Measurements from ENCODE around the gene GALNS.
"Not testable (repeated sequence)": the region's sequence is repeated elsewhere in the genome, so short reads cannot be mapped to it uniquely, and the experiment has no call there.

Gene GALNS

GRCh38 chr16:88780142-88781062, 76.3 kb downstream of the GALNS start:
- peak in 1 of 2 donors; percentile 33 for DNase-seq

GRCh38 chr16:88779406-88780141, 77.2 kb downstream of the GALNS start:
- no peak for DNase-seq

DNA sequence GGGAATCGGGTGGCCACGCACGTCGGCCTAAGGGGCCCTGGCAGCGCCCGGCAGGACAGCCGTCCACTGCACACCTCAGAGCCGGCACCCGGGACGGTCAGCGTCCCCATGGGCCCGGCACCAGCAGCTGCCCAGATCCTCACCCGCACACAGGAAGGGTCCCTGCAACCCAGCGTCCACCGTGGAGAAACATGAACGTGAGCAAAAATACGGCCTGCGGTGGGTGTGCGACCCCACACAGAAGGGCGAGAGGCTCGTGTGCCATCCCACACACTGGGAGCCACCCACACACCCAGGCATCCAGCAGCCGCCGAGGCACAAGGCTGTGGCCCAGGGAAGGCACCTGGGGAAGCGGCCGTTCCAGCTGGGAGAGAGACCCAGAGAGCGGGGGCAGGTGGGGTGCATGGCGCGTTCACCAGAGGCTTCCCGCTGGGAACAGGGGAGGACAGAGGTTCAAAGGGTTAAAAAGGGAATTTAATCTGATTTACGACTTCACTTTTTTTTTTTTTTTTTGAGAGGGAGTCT, 78.1 kb downstream of the GALNS start:
- DNase-seq, result no peak

DNA sequence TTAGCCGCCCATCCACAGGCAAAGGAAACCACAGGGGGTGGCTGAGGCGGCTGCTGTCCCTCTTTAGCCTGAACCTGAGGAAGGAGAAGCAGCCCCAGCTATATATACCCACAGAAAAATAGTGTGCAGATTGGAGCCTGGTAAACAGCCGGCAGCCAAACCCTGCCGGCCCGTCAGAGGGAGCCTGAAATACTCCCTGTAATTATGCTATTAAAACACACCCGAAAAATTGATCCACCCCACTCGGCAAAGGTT, 78.5 kb downstream of the GALNS start:
- DNase-seq, result no peak

DNA sequence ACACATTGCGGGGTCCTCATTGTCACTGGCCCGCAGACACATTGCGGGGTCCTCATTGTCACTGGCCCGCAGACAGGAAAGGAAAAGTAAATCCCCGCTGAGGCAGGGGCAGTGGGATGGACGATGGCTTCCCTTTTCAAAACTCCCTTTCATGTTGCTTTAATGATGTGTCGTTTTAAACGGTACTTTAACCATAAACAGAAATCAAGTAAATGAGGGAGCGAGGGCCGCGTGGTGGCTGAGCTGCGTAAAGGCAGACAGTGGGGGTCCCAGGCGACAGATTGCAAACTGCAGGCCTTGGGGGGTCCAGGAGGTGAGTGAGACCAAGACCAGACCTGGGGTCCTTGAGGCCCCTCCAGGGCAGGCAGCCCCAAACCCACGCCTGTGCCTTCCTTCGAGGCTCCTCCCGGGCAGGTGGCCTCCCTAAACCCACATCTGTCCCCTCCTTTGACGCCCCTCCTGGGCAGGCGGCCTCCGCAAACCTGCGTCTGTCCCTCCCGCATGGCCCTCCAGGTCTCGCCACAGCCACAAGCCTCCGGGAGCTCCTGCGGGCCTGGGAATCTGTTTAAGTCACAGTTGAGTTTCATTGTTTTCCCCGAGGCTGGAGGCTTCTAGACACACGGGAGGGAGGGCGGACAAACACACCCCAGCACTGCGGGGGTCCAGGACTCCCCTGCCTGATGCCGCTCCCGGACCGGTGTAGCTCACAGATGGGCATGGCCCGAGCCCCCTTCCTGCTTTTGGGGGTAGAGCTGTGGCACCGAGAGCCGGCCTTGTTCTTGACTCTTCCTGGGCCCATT, 79.1 kb downstream of the GALNS start:
- no peak for DNase-seq

DNA sequence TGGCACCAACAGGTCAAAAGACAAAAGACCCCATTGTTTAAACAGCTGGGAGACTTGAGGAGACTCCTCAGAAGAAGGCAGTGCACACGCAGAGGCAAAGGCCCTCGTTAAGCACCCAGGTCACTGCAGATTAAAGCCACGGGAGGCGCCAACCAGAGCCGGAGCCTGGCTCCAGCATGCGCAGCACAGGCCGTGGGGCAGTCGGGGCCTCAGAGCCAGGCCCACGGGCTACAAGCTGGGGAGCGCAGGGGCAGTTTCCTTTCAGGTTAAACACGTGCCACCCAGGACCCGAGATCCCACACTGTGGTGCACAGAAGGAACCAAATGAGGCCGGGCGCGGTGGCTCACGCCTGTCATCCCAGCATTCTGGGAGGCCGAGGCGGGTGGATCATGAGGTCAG, 80.9 kb downstream of the GALNS start:
- no peak for DNase-seq

- no peak for DNase-seq
Observed at GRCh38 chr16:88774544-88775393, 82.0 kb downstream of the GALNS start.

GRCh38 chr16:88773812-88774291, 82.9 kb downstream of the GALNS start:
- peak; percentile 83 to 94 for DNase-seq

DNA sequence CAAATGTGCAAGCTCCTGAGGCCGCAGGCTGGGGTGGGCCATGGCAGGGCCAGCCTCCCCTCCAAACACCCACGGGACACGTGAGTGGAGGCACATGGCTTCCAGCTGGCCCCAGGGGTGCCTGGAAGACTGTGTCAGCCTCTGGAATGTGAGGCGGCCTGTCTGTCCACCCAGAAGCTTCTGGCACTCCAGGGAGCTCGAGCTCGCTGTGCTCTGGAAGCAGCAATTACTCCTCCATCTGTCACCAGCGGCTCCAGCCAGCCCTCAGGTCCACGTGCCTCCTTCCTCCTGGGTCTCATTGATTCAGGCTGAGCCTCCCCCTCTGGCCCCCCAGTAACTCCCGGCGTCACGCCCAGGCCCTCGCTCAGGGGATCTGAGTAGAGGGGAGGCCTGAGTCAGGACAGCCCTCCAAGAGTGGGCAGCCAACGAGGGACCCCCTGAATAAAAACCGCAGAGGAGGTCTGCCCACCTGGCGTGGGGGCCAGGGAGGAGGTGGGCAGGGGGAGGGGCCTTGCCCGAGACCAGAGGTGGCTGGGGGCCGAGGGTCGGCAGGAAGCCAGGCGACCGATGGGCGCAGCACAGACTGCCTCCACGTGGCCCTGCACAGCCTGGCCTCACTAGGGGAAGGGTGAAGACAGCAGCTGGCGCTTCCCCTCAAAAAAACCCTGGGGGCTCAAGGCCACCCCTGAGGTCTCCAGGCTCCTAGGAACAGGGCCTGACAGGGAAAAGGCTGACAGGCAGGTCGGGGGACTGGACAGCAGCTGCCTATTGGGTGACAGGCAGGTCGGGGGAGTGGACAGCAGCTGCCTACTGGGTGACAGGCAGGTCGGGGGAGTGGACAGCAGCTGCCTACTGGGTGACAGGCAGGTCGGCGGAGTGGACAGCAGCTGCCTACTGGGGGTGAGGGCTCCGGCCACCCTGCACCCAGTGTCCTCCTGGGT, 83.6 kb downstream of the GALNS start:
- DNase-seq, result peak in 1 of 2 donors; percentile 50

DNA sequence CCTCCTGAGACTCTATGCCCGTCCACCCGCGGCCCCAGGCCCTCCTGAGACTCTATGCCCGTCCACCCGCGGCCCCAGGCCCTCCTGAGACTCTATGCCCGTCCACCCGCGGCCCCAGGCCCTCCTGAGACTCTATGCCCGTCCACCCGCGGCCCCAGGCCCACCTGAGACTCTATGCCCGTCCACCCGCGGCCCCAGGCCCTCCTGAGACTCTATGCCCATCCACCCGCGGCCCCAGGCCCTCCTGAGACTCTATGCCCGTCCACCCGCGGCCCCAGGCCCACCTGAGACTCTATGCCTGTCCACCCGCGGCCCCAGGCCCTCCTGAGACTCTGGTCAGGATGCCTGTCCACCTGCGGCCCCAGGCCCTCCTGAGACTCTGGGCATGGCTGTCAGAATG, 85.0 kb downstream of the GALNS start:
- DNase-seq, result not testable (repeated sequence)

DNA sequence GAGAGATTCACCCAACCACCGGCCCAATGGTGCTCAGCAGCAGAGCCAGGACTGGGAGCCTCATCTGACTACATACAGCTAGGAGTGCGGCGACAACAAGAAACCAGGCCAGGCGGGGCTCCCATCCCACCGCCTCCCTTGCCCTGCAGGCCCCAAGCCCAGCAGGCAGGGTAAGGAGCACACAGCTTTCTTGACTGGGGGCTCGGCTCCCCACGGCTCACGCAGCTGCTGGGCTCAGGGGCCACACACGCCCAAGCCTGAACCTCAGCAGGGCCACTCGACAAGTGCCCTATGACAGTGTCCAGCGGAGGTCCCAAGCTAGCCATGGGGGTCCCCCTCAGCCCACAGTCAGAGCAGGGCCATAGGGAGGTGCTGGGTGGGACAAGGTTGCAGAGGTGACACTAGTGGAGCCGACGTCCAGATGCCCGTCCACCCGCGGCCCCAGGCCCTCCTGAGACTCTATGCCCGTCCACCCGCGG, 85.4 kb downstream of the GALNS start:
- no peak for DNase-seq

- DNase-seq, result peak; percentile 42 to 71
Observed at GRCh38 chr16:88770461-88771293, 86.1 kb downstream of the GALNS start.

DNA sequence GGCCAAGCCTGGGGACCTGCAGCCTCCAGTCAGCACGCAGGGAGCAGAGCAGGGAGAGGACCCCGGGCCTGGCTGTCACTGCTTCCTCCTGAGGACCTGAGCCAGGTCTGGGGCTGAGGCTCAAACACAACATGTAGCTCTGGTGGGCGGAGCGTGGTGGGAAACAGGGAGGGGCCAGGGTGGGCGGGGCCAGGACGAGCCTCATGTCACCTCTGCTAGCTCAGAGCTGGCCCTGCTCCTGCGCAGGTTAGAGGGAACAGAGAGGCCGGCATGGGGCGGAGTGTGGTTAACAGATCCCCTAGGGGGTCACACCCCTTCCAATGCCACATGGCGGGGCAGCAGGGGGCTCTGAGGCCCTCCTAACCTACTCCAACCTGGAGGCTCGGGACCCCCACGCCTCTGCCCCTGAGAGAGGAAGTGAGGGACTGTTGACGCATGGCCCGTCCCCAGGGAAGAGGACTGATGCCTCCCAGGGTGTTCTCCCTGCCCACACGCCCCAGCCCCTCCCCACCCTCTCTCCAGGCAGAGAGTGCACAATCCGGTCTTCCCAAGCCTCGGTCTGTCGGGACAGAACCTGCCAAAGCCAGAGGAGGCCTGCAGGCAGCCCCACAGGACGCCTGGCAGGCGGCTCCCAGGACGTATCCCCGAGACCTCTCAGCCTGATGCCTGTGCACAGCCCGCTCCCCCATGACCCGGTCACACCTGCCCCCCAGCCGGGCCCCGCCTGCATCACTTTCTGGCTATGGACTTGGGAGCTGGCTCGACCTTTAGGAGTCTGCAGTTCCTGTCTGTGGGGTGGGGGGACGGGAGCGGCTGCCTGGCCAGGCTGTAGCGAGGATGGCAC, 86.9 kb downstream of the GALNS start:
- DNase-seq, result no peak

GRCh38 chr16:88768071-88768783, 88.5 kb downstream of the GALNS start:
- DNase-seq, result no peak

DNA sequence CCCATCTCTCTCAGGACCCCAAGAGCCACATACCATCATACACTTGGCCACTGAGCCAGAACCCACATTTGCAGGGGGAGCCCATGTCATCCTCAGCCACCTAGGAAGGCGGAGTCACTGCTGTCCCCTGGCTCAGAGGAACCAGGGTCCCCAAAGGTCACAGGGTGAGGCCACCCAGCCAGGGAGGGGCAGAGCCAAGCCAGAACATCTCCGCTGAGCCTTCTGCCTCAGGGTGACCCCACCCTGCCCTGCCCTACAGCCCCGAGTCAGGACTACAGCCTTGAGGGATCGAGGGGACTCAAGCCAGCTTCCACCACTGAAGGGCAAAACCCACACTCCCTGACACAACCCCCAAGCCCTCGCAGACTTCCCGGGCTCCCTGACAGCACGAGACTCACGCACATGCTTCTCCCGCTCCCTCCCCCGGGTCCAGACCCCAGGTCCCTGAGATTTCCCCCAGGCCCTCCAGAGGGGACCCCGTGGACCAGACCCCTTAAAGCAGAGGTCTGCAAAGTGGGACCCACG, 89.1 kb downstream of the GALNS start:
- no peak for DNase-seq

DNA sequence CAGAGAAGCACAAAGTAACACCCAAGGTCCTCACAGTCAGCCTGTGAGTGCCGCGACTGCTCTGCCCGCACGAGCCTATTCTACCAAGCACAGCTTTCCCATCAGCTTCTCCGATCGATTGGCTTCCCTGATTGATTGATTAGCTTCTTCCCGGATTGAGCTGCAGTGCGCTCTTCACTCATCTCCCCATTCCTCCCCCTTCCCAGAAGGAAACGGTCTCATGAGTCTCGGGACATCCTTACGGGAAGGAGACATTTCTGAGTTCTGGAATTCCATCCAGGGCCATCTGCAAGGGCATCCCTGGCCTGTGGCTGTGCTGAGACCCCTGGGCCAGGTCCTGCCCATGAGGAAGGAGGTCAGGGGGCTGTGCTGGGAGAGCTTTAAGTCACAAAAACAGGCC, 89.8 kb downstream of the GALNS start:
- no peak for DNase-seq

DNA sequence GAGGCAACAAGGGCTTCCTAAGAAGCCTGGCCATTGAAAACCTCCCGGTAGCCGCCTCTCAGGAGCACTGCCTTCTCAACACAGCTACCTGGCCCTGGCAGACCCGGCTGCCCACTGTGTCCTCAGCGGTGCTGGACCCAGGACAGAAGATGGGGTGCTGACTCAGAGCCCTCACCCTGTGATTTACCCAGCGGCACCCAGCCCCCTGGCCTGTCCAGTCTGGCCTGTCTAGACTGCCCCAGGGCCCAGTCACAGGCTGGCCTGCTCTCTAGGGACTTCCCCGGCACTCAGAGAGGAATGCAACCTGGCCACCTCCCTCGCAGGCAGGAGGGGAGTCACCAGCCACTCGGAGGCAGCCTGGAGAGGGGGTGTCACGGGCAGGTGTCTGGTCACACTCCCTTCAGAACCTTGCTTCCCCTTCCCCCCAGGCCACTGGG, 91.8 kb downstream of the GALNS start:
- DNase-seq, result no peak

- DNase-seq, result no peak
Observed at GRCh38 chr16:88764080-88764479, 92.7 kb downstream of the GALNS start.

Data from inflammatory macrophage (primary cell).